Embryonic facial prominence (tissue), 1 donor: ENCODE results near the gene KRT26.

ENCODE experiments used
- DNase-seq: peaks from one replicate; pipeline ENCODE4 v3.0.0-alpha.2; 2016; ENCODE audit errors: extremely low spot score

KRT26 gene

DNA sequence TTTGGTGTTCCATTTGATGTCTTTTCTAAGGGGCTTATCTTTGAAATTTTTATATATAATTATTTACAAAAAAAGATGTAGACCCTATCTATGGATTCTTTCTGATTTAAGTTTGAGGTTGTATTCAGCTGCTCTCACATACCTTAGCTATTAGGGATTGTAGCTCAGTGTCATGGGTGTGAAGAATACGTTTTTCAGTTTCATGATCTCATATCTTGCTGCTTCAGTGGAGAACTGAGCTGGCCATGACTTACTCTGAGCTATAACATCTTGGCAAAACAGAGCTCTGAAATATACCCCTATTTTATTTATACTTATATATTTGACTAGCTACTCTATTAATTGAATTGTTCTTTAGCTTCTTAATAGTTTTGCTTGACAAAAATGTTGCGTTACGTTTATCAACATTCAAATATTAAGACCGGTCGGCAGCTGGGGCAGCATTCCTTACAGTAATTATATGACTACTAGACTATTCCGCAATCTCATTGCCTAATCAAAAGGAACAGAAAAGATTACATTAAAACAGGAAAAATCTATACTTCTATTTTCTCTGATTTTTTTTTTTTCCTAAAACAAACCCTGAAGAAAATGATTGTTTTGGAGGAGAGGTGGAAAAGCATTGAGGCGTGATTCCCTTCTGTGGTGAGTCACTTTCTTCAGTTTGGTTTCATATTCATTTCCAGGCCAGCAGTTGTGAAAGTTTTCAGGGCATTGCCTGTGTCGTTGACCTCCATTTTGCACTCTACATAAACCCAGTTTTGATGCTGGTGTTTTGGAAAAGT, 44.4 kb downstream of the KRT26 start:
- no peak for DNase-seq

DNA sequence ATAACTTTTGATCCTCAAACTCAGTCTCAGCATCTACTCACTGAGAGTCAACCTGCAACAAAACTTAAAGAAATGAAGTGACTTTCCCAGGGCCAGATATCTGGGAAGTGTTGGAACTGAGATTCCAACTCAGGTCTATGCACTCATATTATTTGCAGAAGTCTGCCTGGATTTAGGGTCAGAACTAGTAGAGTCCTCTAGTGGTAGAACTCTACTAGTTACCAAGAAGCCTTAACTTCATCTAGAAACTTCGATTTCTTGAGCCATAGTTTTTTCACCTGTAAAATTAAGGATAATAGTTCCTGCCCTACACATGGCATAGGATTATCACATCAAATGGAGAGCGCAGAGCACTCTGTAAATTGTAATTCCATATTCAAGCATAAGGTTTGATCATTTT, 45.1 kb downstream of the KRT26 start:
- no peak for DNase-seq

GRCh38 chr17:40724656-40725055, 47.3 kb downstream of the KRT26 start:
- DNase-seq, result no peak

DNA sequence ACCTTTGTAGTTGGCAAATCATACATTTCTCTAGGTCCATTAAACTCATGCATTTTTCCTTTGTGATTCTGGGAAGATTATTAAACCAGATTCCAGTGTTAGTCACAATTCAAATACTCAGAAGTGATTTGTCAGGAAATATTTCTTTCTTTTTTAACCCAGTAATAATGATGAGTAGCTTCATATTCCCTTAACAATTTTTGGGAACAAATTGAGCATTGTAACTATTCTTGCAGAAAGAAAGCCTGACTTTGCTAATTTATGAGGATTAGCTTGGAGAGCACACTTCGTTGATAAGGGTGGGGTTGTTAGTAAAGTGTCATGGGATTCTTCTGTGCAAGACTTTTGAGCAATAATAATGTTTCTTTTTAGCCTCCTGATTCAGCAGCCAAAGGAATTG, 49.8 kb downstream of the KRT26 start:
- DNase-seq, result no peak

DNA sequence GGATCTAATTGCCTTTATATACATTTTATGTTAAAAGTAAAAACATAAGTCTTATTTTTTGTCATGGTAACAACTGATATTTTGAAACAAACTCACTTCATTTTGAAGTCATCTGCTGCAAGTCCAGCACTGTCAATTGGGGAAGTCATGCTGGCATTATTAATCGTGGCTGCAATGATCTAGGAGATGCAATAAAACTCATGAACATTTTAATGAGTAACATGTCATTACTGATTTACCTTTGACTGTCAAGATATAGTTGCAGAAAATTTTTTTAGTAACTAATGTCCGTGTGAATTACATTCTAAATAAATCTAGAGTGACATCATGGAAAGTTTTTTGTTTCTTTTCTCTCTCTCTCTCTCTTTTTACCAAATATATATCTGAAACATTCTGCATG, 51.1 kb downstream of the KRT26 start:
- no peak for DNase-seq

DNA sequence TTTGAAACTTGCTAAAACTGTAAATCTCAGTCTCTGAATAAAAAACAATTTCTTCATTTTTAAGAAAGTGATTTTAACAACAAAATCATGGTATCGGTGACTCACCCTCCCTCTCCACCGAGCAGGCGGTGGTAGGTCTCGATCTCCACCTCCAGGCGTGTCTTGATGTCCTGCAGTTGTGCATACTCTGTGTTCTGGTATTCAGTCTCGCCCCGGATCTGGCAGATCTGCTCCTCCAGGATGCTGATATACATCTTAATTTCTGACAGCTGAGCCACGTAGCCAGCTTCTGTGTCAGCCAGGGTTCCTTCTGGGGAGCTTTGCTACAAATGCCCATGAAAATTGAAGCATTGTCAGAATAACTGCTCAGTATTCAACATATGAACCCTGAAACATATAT, 53.1 kb downstream of the KRT26 start:
- no peak for DNase-seq

DNA sequence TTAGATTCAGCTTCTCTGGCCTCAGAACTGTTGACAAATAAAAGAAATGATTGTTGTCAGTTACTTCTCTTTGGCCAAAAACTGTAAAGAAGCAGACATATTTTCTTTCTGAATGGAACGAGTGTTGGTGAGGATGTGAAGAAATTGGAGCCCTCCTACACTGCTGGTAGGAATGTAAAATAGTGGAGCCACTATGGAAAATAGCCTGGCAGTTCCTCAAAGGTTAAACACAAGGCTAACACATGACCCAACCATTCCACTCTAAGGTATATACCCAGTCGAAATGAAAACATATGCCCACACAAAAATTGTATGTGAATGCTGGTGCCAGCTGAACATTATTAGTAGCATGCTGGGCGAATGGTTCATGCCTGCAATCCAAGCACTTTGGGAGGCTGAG, 54.2 kb downstream of the KRT26 start:
- no peak for DNase-seq
